ENCODE results near the gene DCC. TPM values are rescaled to one million over a fixed set of nuclear protein-coding genes. Genes with fewer than 3 reads are reported as not detected.
"Not testable (repeated sequence)": the region's sequence is repeated elsewhere in the genome, so short reads cannot be mapped to it uniquely, and the experiment has no call there.

The DCC gene
- total RNA-seq, 1 experiment from 2014 or later: not detected

GRCh38 chr18:52352920-52353319 is 12.9 kb downstream of the DCC start:
- POLR2A ChIA-PET: interaction anchor here (1.2 kb wide), 1 partner anchor 15 kb away, joined by 3 read pairs; no protein-coding TSS in a partner anchor
- peaks cover 7% of the 10 kb centered on the region for H3K36me3 Mint-ChIP-seq (ENCODE audit: insufficient read depth, unreplicated experiment)
- peaks cover 9% of the 10 kb centered on the region for H3K9me3 Mint-ChIP-seq (ENCODE audit: unreplicated experiment)
- H3K4me1 Mint-ChIP-seq (ENCODE audit: insufficient read depth, unreplicated experiment): no peaks in the 10 kb centered on the region
- BruUV-seq (replicated peaks): no TSS peak
- CTCF ChIA-PET: interaction anchor here (0.6 to 0.7 kb wide), 2 partner anchors 14 to 137 kb away, joined by 3 read pairs; no protein-coding TSS in a partner anchor
- H3K27ac Mint-ChIP-seq (ENCODE audit: low read depth, unreplicated experiment): no peak overlapping the region
- no peaks in the 10 kb centered on the region for H3K27me3 Mint-ChIP-seq (ENCODE audit: insufficient read depth, unreplicated experiment)
- TF ChIP-seq CTCF (IDR thresholded peaks at IDR 0.05; ENCODE audit: unreplicated experiment): no peak
- no peak overlapping the region for H3K4me3 Mint-ChIP-seq (ENCODE audit: unreplicated experiment)
- intact Hi-C loops (cut with micrococcal nuclease): no loop called here
- no peak for DNase-seq (ENCODE audit: unreplicated experiment)

GRCh38 chr18:52353589-52353988 is 13.6 kb downstream of the DCC start:
- BruUV-seq (replicated peaks): no TSS peak

GRCh38 chr18:52363861-52364260 is 23.9 kb downstream of the DCC start:
- Mint-ChIP-seq H3K27ac (ENCODE audit: low read depth, unreplicated experiment) (no peak overlapping the region), H3K4me3 (ENCODE audit: unreplicated experiment) (no peak overlapping the region), H3K9me3 (ENCODE audit: unreplicated experiment) (peaks cover 8% of the 10 kb centered on the region), H3K4me1 (ENCODE audit: insufficient read depth, unreplicated experiment) (no peaks in the 10 kb centered on the region), H3K27me3 (ENCODE audit: insufficient read depth, unreplicated experiment) (no peaks in the 10 kb centered on the region), H3K36me3 (ENCODE audit: insufficient read depth, unreplicated experiment) (no peaks in the 10 kb centered on the region)
- ChIA-PET CTCF (no interaction called here), POLR2A (no interaction called here)
- intact Hi-C loops (cut with micrococcal nuclease): no loop called here
- no peak for TF ChIP-seq CTCF (IDR thresholded peaks at IDR 0.05; ENCODE audit: unreplicated experiment)
- BruUV-seq (replicated peaks): no TSS peak
- DNase-seq (ENCODE audit: unreplicated experiment): no peak

More at GRCh38 chr18:52353589-52353988, 13.6 kb downstream of the DCC start:
- Mint-ChIP-seq H3K27ac (ENCODE audit: low read depth, unreplicated experiment) (no peak overlapping the region), H3K9me3 (ENCODE audit: unreplicated experiment) (peaks cover 9% of the 10 kb centered on the region), H3K4me3 (ENCODE audit: unreplicated experiment) (no peak overlapping the region), H3K27me3 (ENCODE audit: insufficient read depth, unreplicated experiment) (no peaks in the 10 kb centered on the region), H3K4me1 (ENCODE audit: insufficient read depth, unreplicated experiment) (no peaks in the 10 kb centered on the region), H3K36me3 (ENCODE audit: insufficient read depth, unreplicated experiment) (peaks cover 7% of the 10 kb centered on the region)
- DNase-seq (ENCODE audit: unreplicated experiment): no peak
- ChIA-PET POLR2A (no interaction called here), CTCF (interaction anchor here (0.7 kb wide), 3 partner anchors 15 to 686 kb away, joined by 3 read pairs; no protein-coding TSS in a partner anchor)
- intact Hi-C loops (cut with micrococcal nuclease): no loop called here
- no peak for TF ChIP-seq CTCF (IDR thresholded peaks at IDR 0.05; ENCODE audit: unreplicated experiment)

GRCh38 chr18:52366851-52367250 is 26.9 kb downstream of the DCC start:
- DNase-seq (ENCODE audit: unreplicated experiment); H3K4me3 Mint-ChIP-seq (ENCODE audit: unreplicated experiment); POLR2A ChIA-PET; H3K27ac Mint-ChIP-seq (ENCODE audit: low read depth, unreplicated experiment); H3K36me3 Mint-ChIP-seq (ENCODE audit: insufficient read depth, unreplicated experiment); H3K4me1 Mint-ChIP-seq (ENCODE audit: insufficient read depth, unreplicated experiment); H3K27me3 Mint-ChIP-seq (ENCODE audit: insufficient read depth, unreplicated experiment); intact Hi-C loops (cut with micrococcal nuclease); BruUV-seq (replicated peaks); H3K9me3 Mint-ChIP-seq (ENCODE audit: unreplicated experiment); CTCF ChIA-PET: not testable (repeated sequence)

Data from MCF 10A (cell line).